Measurements from ENCODE around the gene CTDSP1.

GRCh38 chr2:218393750-218394290 lies 5.8 kb upstream of the CTDSP1 start:
- TF ChIP-seq CTCF (IDR thresholded peaks at IDR 0.05; ENCODE audit: low read length): no peak
- no peak for TF ChIP-seq EZH2phosphoT487 (IDR thresholded peaks at IDR 0.05; ENCODE audit: low read length)
- no peak for TF ChIP-seq EZH2 (optimal IDR thresholded peaks at IDR 0.05; ENCODE audit: low read depth, low read length)
